Activated CD4-positive, alpha-beta T cell treated with anti-CD3 and anti-CD28 coated beads, Interleukin-2, amount 50 U/mL, for 48 hours (primary cell): ENCODE data around the gene AGMAT.
A peak's percentile ranks its signal among the peaks of the same experiment; 100 is the strongest.

ENCODE experiments used
- DNase-seq, 2 experiments: peaks; one replicate each; pipeline ENCODE4 v3.0.0-alpha.2; 2020

AGMAT gene

DNA sequence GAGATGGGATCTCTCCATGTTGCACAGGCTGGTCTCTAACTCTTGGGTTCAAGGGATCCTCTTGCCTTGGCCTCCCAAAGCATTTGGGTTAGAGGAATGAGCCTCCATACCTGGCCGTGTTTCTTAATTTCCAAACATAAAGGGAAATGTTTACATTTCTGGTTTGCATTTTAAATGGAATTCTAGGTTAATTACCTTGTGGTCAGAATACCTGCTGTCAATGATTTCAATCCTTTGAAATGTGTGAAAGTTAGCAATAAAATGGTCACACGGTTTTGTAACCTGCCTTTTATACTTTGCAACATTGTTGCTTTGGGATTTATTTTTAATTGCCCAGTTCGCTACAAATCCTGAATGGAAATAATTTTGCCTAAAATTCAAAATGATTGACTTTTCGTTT, 26.3 kb downstream of the AGMAT start:
- no peak for DNase-seq

GRCh38 chr1:15557594-15557993, 27.3 kb downstream of the AGMAT start:
- DNase-seq, result no peak

- no peak for DNase-seq
Observed at GRCh38 chr1:15557008-15557407, 27.8 kb downstream of the AGMAT start.

GRCh38 chr1:15550573-15550972, 34.3 kb downstream of the AGMAT start:
- no peak for DNase-seq

DNA sequence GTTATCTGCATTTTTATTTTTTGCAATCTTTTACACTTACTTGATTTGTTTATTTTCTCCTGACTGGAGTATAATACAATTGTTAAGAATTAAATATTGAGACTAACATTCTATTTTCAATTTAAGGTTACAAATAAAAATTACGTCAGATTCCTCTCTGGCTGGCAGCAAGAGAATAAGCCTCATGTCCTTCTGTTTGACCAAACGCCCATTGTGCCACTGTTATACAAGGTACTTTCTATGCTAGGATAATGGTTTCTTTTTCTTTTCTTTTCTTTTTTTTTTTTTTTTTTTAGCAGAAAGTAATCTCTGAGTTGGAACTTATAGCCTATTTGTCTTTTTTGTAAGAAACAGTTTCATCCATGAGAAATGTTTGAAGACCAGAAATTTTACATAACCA, 38.2 kb downstream of the AGMAT start:
- no peak for DNase-seq

GRCh38 chr1:15543589-15544568, 41.0 kb downstream of the AGMAT start:
- no peak for DNase-seq

- no peak for DNase-seq
Observed at GRCh38 chr1:15543251-15543588, 41.6 kb downstream of the AGMAT start.

DNA sequence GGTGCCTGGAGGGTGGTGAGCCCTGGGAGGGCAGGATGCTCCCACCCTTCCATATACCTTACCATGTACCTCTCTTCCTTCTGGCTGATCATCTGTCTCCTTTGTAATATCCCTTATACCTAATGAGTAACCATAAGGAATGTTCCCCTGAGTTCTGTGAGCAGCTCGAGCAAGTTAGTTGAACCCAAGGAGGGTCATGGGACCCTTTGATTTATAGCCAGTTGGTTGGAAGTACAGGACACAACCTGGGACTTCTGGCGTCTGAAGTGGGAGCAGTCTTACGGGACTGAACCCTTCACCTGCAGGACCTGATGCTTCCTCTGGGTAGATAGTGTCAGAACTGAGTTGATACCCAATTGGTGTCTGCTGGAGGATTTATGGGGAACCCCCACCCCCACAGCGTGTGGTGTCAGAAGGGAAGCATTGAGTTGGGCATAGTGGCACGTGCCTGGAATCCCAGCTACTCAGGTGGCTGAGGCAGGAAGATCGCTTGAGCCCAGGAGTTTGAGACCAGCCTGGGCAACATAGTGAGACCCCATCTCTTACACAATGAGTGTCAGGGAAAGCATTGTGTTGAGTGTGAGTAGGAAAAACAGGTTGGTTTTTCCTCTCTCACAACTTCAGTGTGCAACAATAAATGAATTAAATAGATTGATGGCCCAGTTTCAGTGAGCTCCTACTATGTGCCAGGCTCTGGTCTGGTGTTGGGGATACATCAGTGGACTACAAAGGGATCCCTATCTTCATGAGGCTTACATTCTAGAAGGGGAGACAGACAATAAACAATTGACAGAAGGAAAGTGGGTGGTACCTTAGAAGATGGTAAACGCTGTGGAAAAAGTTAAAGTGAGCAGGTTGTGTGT, 42.2 kb downstream of the AGMAT start:
- DNase-seq, result no peak

- DNase-seq, result no peak
Observed at GRCh38 chr1:15541231-15541792, 43.5 kb downstream of the AGMAT start.

GRCh38 chr1:15540186-15540585, 44.7 kb downstream of the AGMAT start:
- DNase-seq, result no peak

DNA sequence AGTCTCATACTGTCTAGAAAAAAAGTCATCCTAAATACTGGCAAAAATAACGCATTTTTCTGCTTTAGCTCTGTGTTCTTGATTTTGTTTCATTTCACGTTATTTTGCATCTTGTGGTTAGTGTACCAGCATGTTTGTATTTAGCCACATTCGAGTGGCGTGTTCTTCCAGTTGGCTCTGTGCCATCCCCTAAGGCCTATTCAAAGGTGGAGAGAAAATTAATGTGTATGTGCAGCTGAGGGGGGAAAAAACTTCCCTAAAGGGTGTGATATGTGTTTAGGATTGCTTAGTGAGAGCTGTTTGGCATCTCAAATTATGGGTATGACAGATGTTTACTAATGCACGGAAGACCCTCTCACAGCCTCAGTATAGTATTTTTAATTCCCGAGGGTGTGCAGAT, 46.1 kb downstream of the AGMAT start:
- no peak for DNase-seq

DNA sequence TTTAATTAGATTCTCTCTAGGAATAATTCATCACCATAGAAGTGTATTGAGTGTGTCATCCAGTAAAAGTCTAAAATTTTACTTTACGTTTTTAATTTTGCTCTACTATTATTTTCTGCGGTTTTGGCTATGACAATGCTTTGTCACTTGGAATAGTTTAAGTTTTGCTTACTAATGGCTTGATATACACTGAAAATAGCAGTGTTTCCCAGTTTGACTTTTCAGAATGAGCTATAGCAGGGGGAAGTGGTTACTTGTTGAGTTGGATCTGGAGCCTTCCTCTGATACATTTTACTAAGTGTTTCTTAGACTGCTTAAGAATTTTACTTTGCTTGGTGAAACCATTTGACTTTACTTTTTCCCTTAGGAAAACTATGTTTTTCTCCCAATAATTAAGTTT, 53.2 kb downstream of the AGMAT start:
- no peak for DNase-seq

GRCh38 chr1:15531003-15531402, 53.8 kb downstream of the AGMAT start:
- no peak for DNase-seq

DNA sequence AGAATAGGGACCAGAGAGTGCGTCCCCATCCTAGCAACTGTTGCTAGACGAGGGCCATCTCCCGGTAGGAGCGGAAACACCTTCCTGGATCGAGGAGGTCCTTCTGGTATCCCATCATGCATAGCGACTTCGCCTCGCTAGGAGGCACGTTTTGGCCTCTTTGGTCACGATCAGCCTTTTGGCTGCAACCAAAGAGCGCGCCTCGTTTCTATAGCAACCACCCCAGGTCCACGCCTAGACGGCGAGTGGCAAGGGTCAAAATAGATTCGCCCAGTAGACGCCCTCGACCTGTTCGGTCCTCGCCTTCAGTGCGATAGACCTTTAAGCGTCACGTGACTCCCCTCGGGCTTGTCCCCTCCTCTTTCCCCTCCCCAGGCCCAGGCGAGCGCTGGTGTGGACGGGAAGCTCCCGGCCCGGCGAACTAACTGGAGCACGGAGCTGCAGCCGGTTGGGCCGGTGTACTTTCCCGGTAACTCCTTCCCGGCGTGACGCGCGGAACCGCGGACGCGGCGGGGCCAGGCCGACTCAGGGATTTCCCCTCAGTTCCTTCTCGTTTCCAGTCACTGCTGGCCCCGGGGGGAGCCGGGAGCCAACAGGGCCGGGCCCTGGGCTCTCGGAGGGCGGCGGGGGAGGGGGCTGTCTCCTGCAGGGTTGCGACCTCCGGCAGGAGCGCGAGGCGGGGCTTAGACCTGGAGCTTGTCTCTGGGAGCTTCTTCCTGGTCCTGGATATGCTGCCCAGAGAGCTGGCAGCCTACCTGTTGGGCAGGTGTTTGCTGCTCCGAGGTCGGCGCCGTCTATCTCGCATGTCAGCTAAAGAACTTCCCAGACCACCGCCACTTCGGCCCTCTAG, 58.1 kb downstream of the AGMAT start, which contains the start of gene DNAJC16:
Gene DNAJC16 (plus strand): TSS at position 359 of the 850 bp plus-strand sequence. CDS start 2,258 bp downstream, outside the sequence.
- peak; percentile 95 to 98 for DNase-seq

DNA sequence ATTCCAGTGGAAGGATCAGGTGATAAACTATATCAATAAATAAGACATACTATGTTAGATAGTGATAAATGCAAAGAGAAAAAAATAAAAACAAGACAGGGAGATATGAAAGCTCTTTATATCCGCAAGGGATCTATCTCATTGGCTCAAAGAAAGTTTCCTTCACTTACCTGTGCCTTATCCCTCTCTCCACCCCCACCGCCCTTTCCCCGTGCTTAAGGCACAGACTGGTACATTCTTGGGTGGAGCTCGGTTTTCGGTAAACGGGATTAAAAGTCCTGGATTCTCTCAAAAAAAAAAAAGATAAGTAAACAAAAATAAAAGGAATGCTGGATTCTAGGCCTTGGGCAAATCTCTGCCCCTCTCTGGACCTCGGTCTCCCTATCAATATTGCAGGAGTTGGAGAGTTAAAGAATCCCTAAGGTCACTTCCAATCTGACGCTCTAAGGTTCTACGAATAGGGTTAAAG, 58.8 kb downstream of the AGMAT start:
- DNase-seq, result no peak

DNA sequence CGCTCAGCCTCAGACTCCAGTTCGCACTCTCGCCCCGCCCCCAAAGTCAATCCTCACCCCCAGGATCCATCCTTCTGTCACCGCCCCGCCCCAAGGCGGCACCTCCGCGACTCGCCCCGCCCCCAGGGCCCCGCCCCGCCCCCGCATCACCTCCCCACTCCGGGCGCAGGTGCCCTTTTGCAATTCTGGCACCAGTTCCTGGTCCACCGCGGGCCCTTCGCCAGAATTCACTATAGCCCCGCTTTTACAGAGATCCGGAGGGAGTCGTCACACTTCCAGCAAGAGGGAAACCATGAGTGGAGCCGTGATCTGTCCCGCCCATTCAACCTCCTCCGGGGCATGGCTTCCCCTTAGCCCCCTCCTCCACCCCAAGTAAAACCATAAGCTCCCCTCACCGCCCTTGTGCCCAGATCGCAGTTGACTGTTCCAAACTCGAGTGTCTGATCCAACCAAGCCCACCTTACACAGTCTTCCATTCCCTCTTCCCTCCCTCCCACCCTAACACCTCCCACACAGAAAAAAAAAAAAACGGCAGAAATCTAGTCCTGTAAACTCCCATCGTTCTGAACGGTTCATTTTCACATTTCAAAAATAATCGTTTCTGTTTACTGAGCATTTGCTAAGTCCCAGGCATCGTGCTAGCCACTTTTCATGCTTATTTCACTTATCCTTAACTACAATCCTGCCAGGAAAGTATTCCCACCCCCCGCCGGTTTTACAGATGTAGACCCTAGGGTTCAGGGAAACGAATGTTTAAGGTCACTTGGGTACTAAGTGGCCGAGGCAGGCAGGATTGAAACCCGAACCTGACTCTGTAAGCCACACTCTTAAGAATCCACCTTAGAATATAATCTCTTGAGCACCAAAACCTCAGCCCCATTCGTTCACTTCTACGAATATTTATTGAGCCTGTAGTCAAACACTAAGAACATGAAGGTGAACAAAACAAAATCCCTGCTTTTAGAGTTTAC, 59.5 kb downstream of the AGMAT start:
- DNase-seq, result peak; percentile 9

DNA sequence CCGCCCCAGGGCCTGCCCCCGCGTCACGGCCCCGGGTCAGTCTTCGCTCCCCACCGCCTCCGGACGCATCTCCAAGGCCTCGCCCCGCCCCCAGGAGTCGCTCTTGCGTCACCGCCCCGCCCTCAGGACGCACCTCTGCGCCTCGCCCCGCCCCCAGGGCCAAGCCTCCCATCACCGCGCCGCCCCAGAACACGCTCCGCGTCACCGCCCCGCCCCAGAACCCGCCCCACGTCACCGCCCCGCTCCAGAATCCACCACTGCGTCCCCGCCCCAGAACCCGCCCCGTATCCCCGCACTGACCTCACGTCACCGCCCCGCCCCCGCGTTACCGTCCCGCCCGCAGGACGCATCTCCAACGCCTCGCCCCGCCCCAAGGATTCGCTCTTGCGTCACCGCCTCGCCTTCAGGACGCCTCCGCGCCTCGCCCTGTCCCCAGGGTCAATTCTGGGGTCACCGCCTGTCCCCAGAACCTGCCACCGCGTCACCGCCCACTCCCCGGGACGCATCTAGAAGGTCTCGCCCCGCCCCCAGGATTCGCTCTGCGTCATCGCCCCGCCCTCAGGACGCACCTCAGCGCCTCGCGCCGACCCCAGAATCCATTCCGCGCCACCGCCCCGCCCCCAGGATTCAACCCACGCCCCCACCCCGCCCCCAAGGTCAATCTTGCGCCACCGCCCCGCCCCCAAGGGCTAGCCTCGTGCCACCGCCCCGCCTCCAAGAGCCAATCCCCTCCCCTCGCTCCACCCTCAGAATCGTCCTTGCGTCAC, 60.4 kb downstream of the AGMAT start:
- peak; percentile 100 for DNase-seq

GRCh38 chr1:15524021-15524282, 60.9 kb downstream of the AGMAT start, which contains the start of gene CASP9:
Gene CASP9, minus strand, starts transcription at chr1:15524215. Its CDS starts 15 bp downstream, at chr1:15524200.
- no peak for DNase-seq

- no peak for DNase-seq
Observed at GRCh38 chr1:15523104-15524020, 61.5 kb downstream of the AGMAT start.
